ENCODE data around the gene CENPP.

The CENPP gene

DNA sequence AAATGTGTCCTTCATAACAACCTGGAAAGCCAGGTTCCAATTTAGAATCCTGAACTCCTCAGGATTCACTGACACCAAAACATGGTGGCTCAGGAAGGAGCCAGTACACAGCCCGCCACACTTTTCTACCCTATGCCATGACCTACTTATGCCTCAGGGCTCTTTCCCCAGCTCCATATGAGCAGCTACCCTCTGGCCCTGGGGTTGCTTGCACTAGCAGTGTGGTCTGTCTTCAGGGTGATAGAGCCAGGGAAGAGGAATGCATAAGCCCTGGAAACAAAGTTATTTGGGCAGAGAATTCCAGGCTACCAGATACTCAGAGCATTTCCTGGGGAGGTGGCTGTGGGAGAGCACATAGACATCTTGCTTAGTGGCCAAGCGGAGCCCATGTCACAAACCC, 225.0 kb downstream of the CENPP start:
- DNase-seq (ENCODE audit: low read depth) = no peak
- H3K4me3 ChIP-seq (ENCODE audit: low read length) = no peak overlapping the region
- TF ChIP-seq, protein P1, sequence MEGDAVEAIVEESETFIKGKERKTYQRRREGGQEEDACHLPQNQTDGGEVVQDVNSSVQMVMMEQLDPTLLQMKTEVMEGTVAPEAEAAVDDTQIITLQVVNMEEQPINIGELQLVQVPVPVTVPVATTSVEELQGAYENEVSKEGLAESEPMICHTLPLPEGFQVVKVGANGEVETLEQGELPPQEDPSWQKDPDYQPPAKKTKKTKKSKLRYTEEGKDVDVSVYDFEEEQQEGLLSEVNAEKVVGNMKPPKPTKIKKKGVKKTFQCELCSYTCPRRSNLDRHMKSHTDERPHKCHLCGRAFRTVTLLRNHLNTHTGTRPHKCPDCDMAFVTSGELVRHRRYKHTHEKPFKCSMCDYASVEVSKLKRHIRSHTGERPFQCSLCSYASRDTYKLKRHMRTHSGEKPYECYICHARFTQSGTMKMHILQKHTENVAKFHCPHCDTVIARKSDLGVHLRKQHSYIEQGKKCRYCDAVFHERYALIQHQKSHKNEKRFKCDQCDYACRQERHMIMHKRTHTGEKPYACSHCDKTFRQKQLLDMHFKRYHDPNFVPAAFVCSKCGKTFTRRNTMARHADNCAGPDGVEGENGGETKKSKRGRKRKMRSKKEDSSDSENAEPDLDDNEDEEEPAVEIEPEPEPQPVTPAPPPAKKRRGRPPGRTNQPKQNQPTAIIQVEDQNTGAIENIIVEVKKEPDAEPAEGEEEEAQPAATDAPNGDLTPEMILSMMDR (conservative IDR thresholded peaks at IDR 0.05; ENCODE audit: low read depth, low read length) = no peak

- no peak for DNase-seq (ENCODE audit: low read depth)
- TF ChIP-seq, protein P1 (conservative IDR thresholded peaks at IDR 0.05; ENCODE audit: low read depth, low read length) = no peak
- no peak overlapping the region for H3K4me3 ChIP-seq (ENCODE audit: low read length)
These were observed 233.0 kb downstream of the CENPP start for GRCh38 chr9:92558612-92559374.

- no peak for DNase-seq (ENCODE audit: low read depth)
- no peak overlapping the region for H3K4me3 ChIP-seq (ENCODE audit: low read length)
- TF ChIP-seq, protein P1 (conservative IDR thresholded peaks at IDR 0.05; ENCODE audit: low read depth, low read length) = no peak
These were observed 235.9 kb downstream of the CENPP start for GRCh38 chr9:92561374-92562330.

DNA sequence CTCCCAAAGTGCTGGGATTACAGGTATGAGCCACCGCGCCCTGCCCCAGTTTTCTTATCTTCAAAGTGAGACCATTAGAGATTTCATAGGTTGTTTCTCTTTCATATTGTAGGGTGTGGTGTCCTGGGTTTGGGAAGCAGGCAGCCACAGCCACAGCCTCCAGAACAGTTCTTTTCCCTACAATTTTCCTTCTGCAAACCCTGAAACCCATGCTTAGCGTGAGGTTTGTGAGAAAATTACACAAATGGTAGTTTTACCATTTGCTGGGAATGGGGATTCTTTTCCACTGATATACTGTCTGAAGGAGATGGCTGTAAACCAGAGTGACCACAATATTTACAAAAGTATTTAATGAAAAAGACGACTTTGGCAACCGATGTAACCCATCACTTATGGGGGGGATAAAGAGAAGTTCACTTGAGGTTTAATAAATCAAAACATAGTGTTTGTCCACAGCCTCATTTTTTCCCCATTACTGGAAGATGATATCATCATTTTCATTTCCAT, 236.8 kb downstream of the CENPP start:
- DNase-seq (ENCODE audit: low read depth) = no peak
- TF ChIP-seq, protein P1 (conservative IDR thresholded peaks at IDR 0.05; ENCODE audit: low read depth, low read length) = no peak
- no peak overlapping the region for H3K4me3 ChIP-seq (ENCODE audit: low read length)

DNA sequence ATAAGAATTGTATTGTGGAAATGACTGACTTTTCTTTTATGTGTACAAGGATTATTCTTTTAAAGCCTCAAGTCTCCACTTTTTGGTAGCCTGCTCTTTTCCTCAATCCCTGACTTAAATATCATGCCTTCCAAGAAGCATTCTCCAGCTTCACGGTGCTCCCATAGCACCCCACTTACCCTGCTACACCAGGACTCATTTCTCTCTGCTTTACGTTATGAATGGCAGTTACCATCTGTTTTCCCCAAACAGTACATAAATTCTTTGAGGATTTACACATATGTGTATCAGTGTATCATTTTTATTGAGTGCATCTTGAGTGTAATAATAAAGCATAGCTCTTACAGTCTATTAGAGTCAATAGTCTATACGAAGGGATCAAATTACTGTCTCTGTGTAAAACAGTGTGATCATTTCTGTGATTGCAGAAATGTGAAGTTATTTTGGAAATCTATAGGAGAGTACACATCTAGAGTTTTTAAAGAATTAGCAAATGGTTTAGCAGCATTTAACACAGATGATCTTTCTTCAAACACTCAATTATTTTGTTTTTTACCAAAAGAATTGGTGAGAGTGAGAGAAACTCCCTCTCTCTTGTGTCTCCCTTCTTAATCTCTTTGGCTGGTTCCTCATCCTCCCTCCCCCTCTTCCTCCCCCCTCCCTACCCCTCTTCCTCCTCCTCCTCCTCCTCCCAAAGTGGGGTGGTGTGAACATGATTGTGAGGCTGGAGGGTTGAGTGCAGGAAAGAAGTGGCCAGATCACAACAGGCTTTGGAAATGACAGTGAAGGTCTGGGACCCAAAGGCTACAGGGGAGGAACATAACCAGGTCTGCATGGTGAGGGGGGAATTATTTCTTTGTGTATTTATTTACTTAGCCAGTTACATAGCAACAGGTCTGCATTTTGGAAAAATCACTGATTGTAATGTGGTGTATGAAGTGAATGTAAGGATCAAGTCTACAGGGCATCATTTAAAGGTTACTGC, 237.7 kb downstream of the CENPP start:
- H3K4me3 ChIP-seq (ENCODE audit: low read length) = no peak overlapping the region
- TF ChIP-seq, protein P1 (conservative IDR thresholded peaks at IDR 0.05; ENCODE audit: low read depth, low read length) = no peak
- no peak for DNase-seq (ENCODE audit: low read depth)

- DNase-seq (ENCODE audit: low read depth) = no peak
- no peak overlapping the region for H3K4me3 ChIP-seq (ENCODE audit: low read length)
- TF ChIP-seq, protein P1 (conservative IDR thresholded peaks at IDR 0.05; ENCODE audit: low read depth, low read length) = no peak
These were observed 238.8 kb downstream of the CENPP start for GRCh38 chr9:92564504-92564903.

Measured in retinal pigment epithelial cell (primary cell).